NB4 (cell line): ENCODE measurements around the gene TNFSF13.

ENCODE experiments used
- MYC ChIP-seq: IDR thresholded peaks from 2 replicates; pipeline ENCODE4 v1.6.1; 2011; ENCODE audit warnings: low read depth, low read length
- TF ChIP-seq, protein P1 (sequence below): IDR thresholded peaks from 2 replicates; pipeline ENCODE4 v1.6.1; 2011; ENCODE audit warnings: low read depth, low read length
- TF ChIP-seq, protein P2 (sequence below): IDR thresholded peaks from one replicate; pipeline ENCODE4 v1.5.1; 2012; ENCODE audit warnings: low read depth, low read length

DNA sequence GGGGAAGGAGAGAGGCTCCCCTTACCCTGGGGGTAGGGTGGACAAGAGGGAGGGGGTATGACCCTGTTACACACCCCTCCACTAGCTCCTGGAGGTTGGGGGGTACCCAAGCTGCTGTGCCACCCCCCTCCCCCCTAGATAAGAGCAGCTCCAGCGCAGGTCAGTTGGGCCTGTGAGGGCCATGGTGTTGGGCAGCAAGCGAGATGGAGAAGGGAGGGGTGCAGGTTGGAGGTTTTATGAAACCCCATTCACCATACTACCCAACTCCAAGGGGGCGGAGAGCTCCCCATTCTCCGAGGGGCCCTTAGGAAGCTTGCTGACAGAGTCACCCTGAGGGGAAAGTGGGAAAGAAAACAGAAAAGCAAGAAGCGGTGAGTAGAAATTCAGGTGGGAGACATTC, 33.0 kb downstream of the TNFSF13 start:
- TF ChIP-seq, protein P1, sequence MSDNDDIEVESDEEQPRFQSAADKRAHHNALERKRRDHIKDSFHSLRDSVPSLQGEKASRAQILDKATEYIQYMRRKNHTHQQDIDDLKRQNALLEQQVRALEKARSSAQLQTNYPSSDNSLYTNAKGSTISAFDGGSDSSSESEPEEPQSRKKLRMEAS = no peak
- TF ChIP-seq, protein P2, sequence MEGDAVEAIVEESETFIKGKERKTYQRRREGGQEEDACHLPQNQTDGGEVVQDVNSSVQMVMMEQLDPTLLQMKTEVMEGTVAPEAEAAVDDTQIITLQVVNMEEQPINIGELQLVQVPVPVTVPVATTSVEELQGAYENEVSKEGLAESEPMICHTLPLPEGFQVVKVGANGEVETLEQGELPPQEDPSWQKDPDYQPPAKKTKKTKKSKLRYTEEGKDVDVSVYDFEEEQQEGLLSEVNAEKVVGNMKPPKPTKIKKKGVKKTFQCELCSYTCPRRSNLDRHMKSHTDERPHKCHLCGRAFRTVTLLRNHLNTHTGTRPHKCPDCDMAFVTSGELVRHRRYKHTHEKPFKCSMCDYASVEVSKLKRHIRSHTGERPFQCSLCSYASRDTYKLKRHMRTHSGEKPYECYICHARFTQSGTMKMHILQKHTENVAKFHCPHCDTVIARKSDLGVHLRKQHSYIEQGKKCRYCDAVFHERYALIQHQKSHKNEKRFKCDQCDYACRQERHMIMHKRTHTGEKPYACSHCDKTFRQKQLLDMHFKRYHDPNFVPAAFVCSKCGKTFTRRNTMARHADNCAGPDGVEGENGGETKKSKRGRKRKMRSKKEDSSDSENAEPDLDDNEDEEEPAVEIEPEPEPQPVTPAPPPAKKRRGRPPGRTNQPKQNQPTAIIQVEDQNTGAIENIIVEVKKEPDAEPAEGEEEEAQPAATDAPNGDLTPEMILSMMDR = no peak
- TF ChIP-seq MYC = no peak
